Thyroid gland (tissue), 4 donors: ENCODE measurements around the gene TSPAN15. TPM values are rescaled to one million over a fixed set of nuclear protein-coding genes. Genes with fewer than 3 reads are reported as not detected.

Experiments used
- DNase-seq, 2 donors: peaks; one replicate each; pipeline ENCODE4 v3.0.0-alpha.2; 2019
- H3K27ac ChIP-seq, 3 donors: fragments of 200-600 bp; sonication (generic); 1 replicate in 2 of 3; 2 replicates in 1 of 3; pipeline ENCODE4 v1.5.1; 2016 to 2019; ENCODE audit warnings: mild to moderate bottlenecking in 1 of 3, moderate library complexity in 1 of 3
- H3K27me3 ChIP-seq: fragments of 200-600 bp; sonication (generic); one replicate; pipeline ENCODE4 v1.5.1; 2019
- H3K36me3 ChIP-seq, 2 donors: fragments of 200-600 bp; sonication (generic); one replicate each; pipeline ENCODE4 v1.5.1; 2016 to 2019
- H3K4me1 ChIP-seq, 2 donors: fragments of 200-600 bp; sonication (generic); one replicate each; pipeline ENCODE4 v1.5.1; 2017 to 2019
- H3K4me3 ChIP-seq, 3 donors: fragments of 200-600 bp; sonication (generic); replicated peaks in 1 of 3; 1 replicate in 2 of 3; 2 replicates in 1 of 3; pipeline ENCODE4 v1.5.1; 2016; ENCODE audit warnings: mild to moderate bottlenecking in 1 of 3
- H3K9me3 ChIP-seq: fragments of 200-600 bp; sonication (generic); one replicate; pipeline ENCODE4 v1.5.1; 2017
- POLR2A ChIP-seq, 2 donors: fragments of 450-650 bp; IDR thresholded peaks; one replicate each; pipeline ENCODE4 v1.6.1; 2017; ENCODE audit warnings: antibody characterized with exemption in 2 of 2, mild to moderate bottlenecking in 2 of 2, moderate library complexity in 1 of 2
- WGBS, 2 donors: methylation state at CpG; one replicate each; pipeline ENCODE4 v1.1.5; 2017; 5-methylcytosine and 5-hydroxymethylcytosine counted together
- intact Hi-C: fragments of 100-400 bp; cut with DNase I; formaldehyde crosslinking; loops from one replicate; pipeline ENCODE4 v1.15.1; 2023
- total RNA-seq, 4 donors: library from RNA; depleted of rRNA; stranded (reverse); fragments of >200 nt; gene quantifications; one replicate each; pipeline ENCODE4 v1.2.3, GENCODE V29; 2016
- TF ChIP-seq, protein P1 (sequence below), 6 experiments: fragments of 200-600 bp in 3 of 6; fragments of 450-650 bp in 3 of 6; sonication (generic) in 3 of 6; IDR thresholded peaks; one replicate each; pipeline ENCODE4 v1.5.1; 2016 to 2019; ENCODE audit warnings: antibody characterized with exemption in 6 of 6, mild to moderate bottlenecking in 2 of 6, inconsistent platforms in 1 of 6, moderate library complexity in 1 of 6

TSPAN15 gene
- total RNA-seq, 4 donors from 2014 or later, result 9.0 to 23.1 (median 17.2) TPM

DNA sequence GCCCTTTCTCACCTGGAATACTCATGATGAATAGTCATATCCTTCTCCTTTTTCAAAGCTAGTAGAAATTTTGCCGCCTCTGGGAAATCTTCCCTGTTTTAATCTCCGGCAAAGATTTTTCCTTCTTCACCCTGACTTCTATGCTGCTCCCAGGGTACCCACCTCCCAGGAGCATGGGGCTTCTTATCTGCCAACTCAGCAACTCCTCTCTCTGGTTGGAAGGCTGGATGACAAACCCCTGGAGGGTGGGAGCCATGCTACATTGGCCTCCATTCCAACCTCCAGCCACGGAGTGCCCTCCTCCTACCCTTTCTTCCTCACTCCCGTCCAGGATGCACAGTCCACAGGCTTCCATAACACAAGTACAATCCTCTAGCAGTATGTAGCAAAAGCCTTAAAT is 102.1 kb downstream of the TSPAN15 start:
- WGBS, 2 donors, result 75 to 89% methylated on average over 4 of the region's 4 CpGs
- TF ChIP-seq POLR2A (IDR thresholded peaks at IDR 0.05), result no peak
- TF ChIP-seq, protein P1, sequence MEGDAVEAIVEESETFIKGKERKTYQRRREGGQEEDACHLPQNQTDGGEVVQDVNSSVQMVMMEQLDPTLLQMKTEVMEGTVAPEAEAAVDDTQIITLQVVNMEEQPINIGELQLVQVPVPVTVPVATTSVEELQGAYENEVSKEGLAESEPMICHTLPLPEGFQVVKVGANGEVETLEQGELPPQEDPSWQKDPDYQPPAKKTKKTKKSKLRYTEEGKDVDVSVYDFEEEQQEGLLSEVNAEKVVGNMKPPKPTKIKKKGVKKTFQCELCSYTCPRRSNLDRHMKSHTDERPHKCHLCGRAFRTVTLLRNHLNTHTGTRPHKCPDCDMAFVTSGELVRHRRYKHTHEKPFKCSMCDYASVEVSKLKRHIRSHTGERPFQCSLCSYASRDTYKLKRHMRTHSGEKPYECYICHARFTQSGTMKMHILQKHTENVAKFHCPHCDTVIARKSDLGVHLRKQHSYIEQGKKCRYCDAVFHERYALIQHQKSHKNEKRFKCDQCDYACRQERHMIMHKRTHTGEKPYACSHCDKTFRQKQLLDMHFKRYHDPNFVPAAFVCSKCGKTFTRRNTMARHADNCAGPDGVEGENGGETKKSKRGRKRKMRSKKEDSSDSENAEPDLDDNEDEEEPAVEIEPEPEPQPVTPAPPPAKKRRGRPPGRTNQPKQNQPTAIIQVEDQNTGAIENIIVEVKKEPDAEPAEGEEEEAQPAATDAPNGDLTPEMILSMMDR (IDR thresholded peaks at IDR 0.05), result no peak
- no peak overlapping the region for H3K27ac ChIP-seq
- H3K4me1 ChIP-seq, result no peaks in the 10 kb centered on the region
- no peak overlapping the region for H3K4me3 ChIP-seq
- no peaks in the 10 kb centered on the region for H3K27me3 ChIP-seq
- no peaks in the 10 kb centered on the region for H3K36me3 ChIP-seq
- intact Hi-C loops, result no loop called here
- no peaks in the 10 kb centered on the region for H3K9me3 ChIP-seq
- DNase-seq, result no peak

DNA sequence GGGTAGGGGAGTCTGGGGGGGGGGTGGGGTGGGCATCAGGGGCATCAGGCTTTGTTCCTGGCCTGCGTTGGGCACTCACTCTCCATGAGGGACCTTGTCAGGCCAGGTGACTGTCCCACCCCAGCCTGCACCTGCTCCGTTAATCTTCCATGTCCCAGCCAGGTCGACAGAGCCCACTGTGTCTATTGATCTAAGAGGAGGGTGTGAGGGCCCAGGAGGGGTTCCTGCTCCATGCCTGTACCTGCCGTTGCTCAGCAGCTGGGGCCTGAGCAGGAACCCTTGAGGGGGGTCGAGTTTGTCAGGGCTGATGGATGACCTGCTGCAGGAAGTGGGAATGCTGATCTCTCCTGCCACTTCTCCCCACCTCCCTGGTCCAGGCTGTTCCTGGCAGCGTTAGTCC is 103.3 kb downstream of the TSPAN15 start:
- H3K4me1 ChIP-seq, result no peaks in the 10 kb centered on the region
- no peaks in the 10 kb centered on the region for H3K9me3 ChIP-seq
- WGBS, 2 donors, result 43 to 53% methylated on average over 4 to 5 of the region's 6 CpGs
- no peaks in the 10 kb centered on the region for H3K36me3 ChIP-seq
- intact Hi-C loops, result no loop called here
- no peak for DNase-seq
- H3K27ac ChIP-seq, result no peak overlapping the region
- no peaks in the 10 kb centered on the region for H3K27me3 ChIP-seq
- TF ChIP-seq POLR2A (IDR thresholded peaks at IDR 0.05), result no peak
- TF ChIP-seq, protein P1 (IDR thresholded peaks at IDR 0.05), result no peak
- H3K4me3 ChIP-seq, result no peak overlapping the region

Other genes with a start within 250 kb of the TSPAN15 start
- gene HKDC1, start 231.1 kb upstream of the TSPAN15 start, total RNA-seq, result 10 to 100 TPM in 2 of 4 donors, 1 to 10 TPM in 2; 2.4 to 21.1 (median 8.5) TPM
- 100 to 1,000 TPM; 106 to 231 (median 189) TPM for gene HK1, start 173.0 kb upstream of the TSPAN15 start, total RNA-seq
- gene TACR2, start 34.5 kb upstream of the TSPAN15 start, total RNA-seq, result not detected
- gene NEUROG3, start 122.0 kb downstream of the TSPAN15 start, total RNA-seq, result 1 to 10 TPM in 1 of 4 donors, not detected in 3; 1.9 TPM
- gene FAM241B, start 178.8 kb downstream of the TSPAN15 start, total RNA-seq, result 1 to 10 TPM; 2.1 to 7.2 (median 4.6) TPM